Medulla oblongata (tissue), 1 donor: ENCODE data around the gene DAPK2.

ENCODE experiments used
- DNase-seq: peaks from one replicate; pipeline ENCODE4 v3.0.0-alpha.2; 2015; ENCODE audit errors: extremely low spot score

Gene DAPK2

GRCh38 chr15:63870487-63871209 lies 175.6 kb downstream of the DAPK2 start:
- DNase-seq: no peak

GRCh38 chr15:63870043-63870394 lies 176.3 kb downstream of the DAPK2 start:
- DNase-seq: no peak

- DNase-seq: no peak
These were observed 176.8 kb downstream of the DAPK2 start for GRCh38 chr15:63869371-63870042.

GRCh38 chr15:63864186-63864585 lies 182.1 kb downstream of the DAPK2 start:
- no peak for DNase-seq

GRCh38 chr15:63861946-63862517 lies 184.3 kb downstream of the DAPK2 start:
- DNase-seq: no peak

GRCh38 chr15:63860555-63860954 lies 185.7 kb downstream of the DAPK2 start:
- no peak for DNase-seq

GRCh38 chr15:63860155-63860554 lies 186.1 kb downstream of the DAPK2 start:
- DNase-seq: no peak

- DNase-seq: no peak
These were observed 187.4 kb downstream of the DAPK2 start for GRCh38 chr15:63858881-63859280.

GRCh38 chr15:63858448-63858847 lies 187.8 kb downstream of the DAPK2 start:
- DNase-seq: no peak

GRCh38 chr15:63857461-63857856 lies 188.8 kb downstream of the DAPK2 start:
- DNase-seq: no peak
